H1 (cell line): ENCODE results near the gene ZNF598. TPM values are rescaled to one million over a fixed set of nuclear protein-coding genes. Genes with fewer than 3 reads are reported as not detected.

ENCODE experiments used
- BACH1 ChIP-seq: IDR thresholded peaks from 2 replicates; pipeline ENCODE4 v1.6.1; 2012; ENCODE audit warnings: low read length, improper control_type of control experiment
- BCL11A ChIP-seq, 2 experiments: IDR thresholded peaks; one replicate each; pipeline ENCODE4 v1.6.1; 2011; ENCODE audit warnings: low read depth in 2 of 2, low read length in 2 of 2, mild to moderate bottlenecking in 2 of 2
- BRCA1 ChIP-seq: IDR thresholded peaks from 2 replicates; pipeline ENCODE4 v1.6.1; 2012; ENCODE audit warnings: low read depth, low read length, improper control_type of control experiment
- CEBPB ChIP-seq: IDR thresholded peaks from 2 replicates; pipeline ENCODE4 v1.6.1; 2012; ENCODE audit warnings: low read depth, low read length
- CREB1 ChIP-seq: IDR thresholded peaks from 2 replicates; pipeline ENCODE4 v1.6.1; 2012; ENCODE audit warnings: inconsistent platforms
- CTBP2 ChIP-seq: IDR thresholded peaks from 2 replicates; pipeline ENCODE4 v1.7.0; 2011; ENCODE audit warnings: borderline replicate concordance, mild to moderate bottlenecking, moderate library complexity, mixed read lengths, low read length; ENCODE audit not compliant: insufficient read depth, insufficient read length
- E2F6 ChIP-seq: IDR thresholded peaks from 2 replicates; pipeline ENCODE4 v1.6.1; 2012; ENCODE audit warnings: inconsistent platforms
- FOSL1 ChIP-seq: IDR thresholded peaks from 2 replicates; pipeline ENCODE4 v1.6.1; 2011; ENCODE audit warnings: mild to moderate bottlenecking, low read depth, low read length, moderate library complexity; ENCODE audit not compliant: insufficient read depth
- KDM1A ChIP-seq: fragments of 200-600, 300-600 bp; sonication (generic); IDR thresholded peaks from 2 replicates; pipeline ENCODE4 v1.7.1; 2016; ENCODE audit warnings: mild to moderate bottlenecking, low read length, borderline replicate concordance
- KDM5A ChIP-seq: fragments of 200-600 bp; IDR thresholded peaks from 2 replicates; pipeline ENCODE4 v1.7.1; 2012; ENCODE audit warnings: mild to moderate bottlenecking, low read length, inconsistent platforms, mixed read lengths
- NANOG ChIP-seq: IDR thresholded peaks from 2 replicates; pipeline ENCODE4 v1.6.1; 2011; ENCODE audit warnings: low read length, low read depth, mild to moderate bottlenecking, inconsistent platforms; ENCODE audit not compliant: insufficient read depth, poor library complexity, severe bottlenecking
- RBBP5 ChIP-seq: IDR thresholded peaks from 2 replicates; pipeline ENCODE4 v1.7.1; 2012; ENCODE audit warnings: low read depth, mild to moderate bottlenecking, inconsistent platforms, low read length, moderate library complexity, borderline replicate concordance
- SAP30 ChIP-seq: fragments of 300-600 bp; sonication (generic); IDR thresholded peaks from 2 replicates; pipeline ENCODE4 v1.7.1; 2012; ENCODE audit warnings: low read length, moderate library complexity, mild to moderate bottlenecking, inconsistent platforms; ENCODE audit not compliant: insufficient read depth, insufficient replicate concordance
- SIRT6 ChIP-seq: IDR thresholded peaks from one replicate; pipeline ENCODE4 v1.7.1; 2012; ENCODE audit warnings: low read length, inconsistent platforms
- SP1 ChIP-seq: IDR thresholded peaks from 2 replicates; pipeline ENCODE4 v1.6.1; 2011; ENCODE audit warnings: low read depth, low read length
- SP2 ChIP-seq: IDR thresholded peaks from 2 replicates; pipeline ENCODE4 v1.6.1; 2012; ENCODE audit warnings: mild to moderate bottlenecking, low read length, inconsistent platforms
- TAF7 ChIP-seq: optimal IDR thresholded peaks from 2 replicates; pipeline ENCODE3; 2011; ENCODE audit warnings: low read depth, mild to moderate bottlenecking, inconsistent platforms, low read length, moderate library complexity, borderline replicate concordance
- polyA plus RNA-seq, 7 experiments: library from polyadenylated mRNA; depleted of rRNA in 3 of 7; stranded (reverse) in 5 of 7; unstranded in 2 of 7; fragments of >200 nt in 5 of 7; fragments of 200-250 nt in 2 of 7; gene quantifications; 1 replicate in 5 of 7; 2 replicates in 1 of 7; 4 replicates in 1 of 7; pipeline versions ENCODE4 v1.2.1 to v1.2.3, GENCODE V29; 2011 to 2013; ENCODE audit warnings: missing spikeins in 2 of 7, mixed read lengths in 2 of 7
- total RNA-seq: library from RNA; stranded (reverse); fragmentation: NEBNext Ultra II Directional; extraction: Animal tissue kit (Norgen Biotek cat#: 25700); gene quantifications from 2 replicates; pipeline ENCODE4 v1.2.1, GENCODE V29; 2021
- TF ChIP-seq, protein P1 (sequence below), 3 experiments: IDR thresholded peaks; 1 replicate in 2 of 3; 2 replicates in 1 of 3; pipeline versions ENCODE4 v1.5.1 to v1.6.1; 2011; ENCODE audit warnings: low read length in 3 of 3, mild to moderate bottlenecking in 3 of 3, inconsistent platforms in 2 of 3, low read depth in 1 of 3, moderate library complexity in 1 of 3; ENCODE audit not compliant: insufficient read depth in 1 of 3; ENCODE audit errors: control extremely low read depth in 1 of 3
- TF ChIP-seq, protein P2 (sequence below): IDR thresholded peaks from 2 replicates; pipeline ENCODE4 v1.6.1; 2012; ENCODE audit warnings: low read length, inconsistent platforms

Gene ZNF598
- total and polyA plus RNA-seq, 2 of the 8 experiments (the other 6 are each of a cell fraction or from before 2014, with no cell fraction given), result 29.3 to 47.6 TPM

DNA sequence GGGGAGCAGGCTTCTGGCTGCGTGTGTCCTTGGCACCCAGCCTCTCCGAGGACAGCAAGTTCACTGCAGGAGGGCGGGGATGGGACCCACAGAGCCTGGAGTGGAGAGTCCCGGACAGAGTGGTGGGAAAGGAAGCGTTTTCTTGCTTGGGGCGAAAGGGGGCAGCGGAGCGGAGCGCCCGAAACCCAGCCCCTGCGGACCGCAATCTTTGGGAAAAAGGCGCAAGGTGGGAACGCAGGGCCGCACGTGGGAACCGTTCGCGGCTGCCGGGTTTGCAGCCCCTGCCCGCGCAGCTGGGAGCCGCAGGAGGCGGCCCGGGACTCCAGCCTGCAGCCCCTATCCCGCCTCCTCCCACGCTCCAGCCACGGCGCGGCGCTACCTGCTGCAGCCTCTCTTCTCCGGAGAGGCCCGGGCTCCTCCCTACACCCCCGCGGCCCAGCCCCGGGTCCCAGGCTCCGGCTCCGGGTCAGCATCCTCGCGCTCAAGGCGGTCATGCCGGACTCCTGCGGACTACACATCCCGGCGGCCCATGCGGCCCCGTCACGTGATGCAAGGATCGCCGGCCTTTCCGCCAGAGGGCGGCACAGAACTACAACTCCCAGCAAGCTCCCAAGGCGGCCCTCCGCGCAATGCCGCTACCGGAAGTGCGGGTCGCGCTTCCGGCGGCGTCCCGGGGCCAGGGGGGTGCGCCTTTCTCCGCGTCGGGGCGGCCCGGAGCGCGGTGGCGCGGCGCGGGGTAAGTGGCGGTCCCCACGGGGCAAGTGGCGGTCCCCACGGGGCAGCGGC lies 37.9 kb upstream of the ZNF598 start, which contains the start of the genes NTHL1 and TSC2 (continued):
- TF ChIP-seq, protein P1, sequence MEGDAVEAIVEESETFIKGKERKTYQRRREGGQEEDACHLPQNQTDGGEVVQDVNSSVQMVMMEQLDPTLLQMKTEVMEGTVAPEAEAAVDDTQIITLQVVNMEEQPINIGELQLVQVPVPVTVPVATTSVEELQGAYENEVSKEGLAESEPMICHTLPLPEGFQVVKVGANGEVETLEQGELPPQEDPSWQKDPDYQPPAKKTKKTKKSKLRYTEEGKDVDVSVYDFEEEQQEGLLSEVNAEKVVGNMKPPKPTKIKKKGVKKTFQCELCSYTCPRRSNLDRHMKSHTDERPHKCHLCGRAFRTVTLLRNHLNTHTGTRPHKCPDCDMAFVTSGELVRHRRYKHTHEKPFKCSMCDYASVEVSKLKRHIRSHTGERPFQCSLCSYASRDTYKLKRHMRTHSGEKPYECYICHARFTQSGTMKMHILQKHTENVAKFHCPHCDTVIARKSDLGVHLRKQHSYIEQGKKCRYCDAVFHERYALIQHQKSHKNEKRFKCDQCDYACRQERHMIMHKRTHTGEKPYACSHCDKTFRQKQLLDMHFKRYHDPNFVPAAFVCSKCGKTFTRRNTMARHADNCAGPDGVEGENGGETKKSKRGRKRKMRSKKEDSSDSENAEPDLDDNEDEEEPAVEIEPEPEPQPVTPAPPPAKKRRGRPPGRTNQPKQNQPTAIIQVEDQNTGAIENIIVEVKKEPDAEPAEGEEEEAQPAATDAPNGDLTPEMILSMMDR (IDR thresholded peaks at IDR 0.05; ENCODE audit: control extremely low read depth in 1 of 3, insufficient read depth in 1 of 3, low read depth in 1 of 3, low read length in 3 of 3), result peak in 1 of 3 experiments; percentile 15; a peak in 1 of 4 replicates
- no peak for TF ChIP-seq SP2
- TF ChIP-seq, protein P2, sequence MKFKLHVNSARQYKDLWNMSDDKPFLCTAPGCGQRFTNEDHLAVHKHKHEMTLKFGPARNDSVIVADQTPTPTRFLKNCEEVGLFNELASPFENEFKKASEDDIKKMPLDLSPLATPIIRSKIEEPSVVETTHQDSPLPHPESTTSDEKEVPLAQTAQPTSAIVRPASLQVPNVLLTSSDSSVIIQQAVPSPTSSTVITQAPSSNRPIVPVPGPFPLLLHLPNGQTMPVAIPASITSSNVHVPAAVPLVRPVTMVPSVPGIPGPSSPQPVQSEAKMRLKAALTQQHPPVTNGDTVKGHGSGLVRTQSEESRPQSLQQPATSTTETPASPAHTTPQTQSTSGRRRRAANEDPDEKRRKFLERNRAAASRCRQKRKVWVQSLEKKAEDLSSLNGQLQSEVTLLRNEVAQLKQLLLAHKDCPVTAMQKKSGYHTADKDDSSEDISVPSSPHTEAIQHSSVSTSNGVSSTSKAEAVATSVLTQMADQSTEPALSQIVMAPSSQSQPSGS, result no peak
- no peak for TF ChIP-seq RBBP5
- 0 out of 2 replicates have a peak, but pooled peaks have one; percentile 45 for TF ChIP-seq KDM1A
- TF ChIP-seq BACH1, result no peak; the same call in 1 of the 2 replicates
- TF ChIP-seq BRCA1, result no peak
- peak; percentile 34 for TF ChIP-seq NANOG
- no peak for TF ChIP-seq KDM5A
- no peak for TF ChIP-seq CTBP2
- TF ChIP-seq E2F6, result peak; percentile 45; the same call in 1 of the 2 replicates
- no peak for TF ChIP-seq SP1
- no peak for TF ChIP-seq TAF7
- TF ChIP-seq BCL11A (IDR thresholded peaks at IDR 0.05; ENCODE audit: low read depth in 2 of 2, low read length in 2 of 2), result no peak
- peak; percentile 78 for TF ChIP-seq CREB1
- TF ChIP-seq FOSL1, result no peak
- peak; percentile 44 for TF ChIP-seq SAP30
- TF ChIP-seq CEBPB, result 0 out of 2 replicates have a peak, but pooled peaks have one; percentile 5
- no peak for TF ChIP-seq SIRT6
